Measurements from ENCODE around the gene CSH1.
"Not testable (repeated sequence)": the region's sequence is repeated elsewhere in the genome, so short reads cannot be mapped to it uniquely, and the experiment has no call there.

CSH1 gene

GRCh38 chr17:63896524-63897354 lies at the start of gene CSH1:
TSS of gene CSH1 (minus strand) at chr17:63896574. CDS start at chr17:63896511, 63 bp downstream.
- H3K4me1 Mint-ChIP-seq (ENCODE audit: low read depth); H3K36me3 Mint-ChIP-seq (ENCODE audit: low read depth); H3K27ac Mint-ChIP-seq; DNase-seq (ENCODE audit: low spot score); H3K4me3 Mint-ChIP-seq; H3K9me3 Mint-ChIP-seq: not testable (repeated sequence)
- peaks cover 19% of the 10 kb centered on the region for H3K27me3 Mint-ChIP-seq (ENCODE audit: low read depth)

GRCh38 chr17:63945784-63946439 lies 49.5 kb upstream of the CSH1 start:
- no peak for DNase-seq (ENCODE audit: low spot score)
- Mint-ChIP-seq H3K4me3 (no peak overlapping the region), H3K9me3 (no peaks in the 10 kb centered on the region), H3K36me3 (ENCODE audit: low read depth) (no peaks in the 10 kb centered on the region), H3K27ac (peak overlapping the region; percentile 36), H3K4me1 (ENCODE audit: low read depth) (peaks cover 9% of the 10 kb centered on the region), H3K27me3 (ENCODE audit: low read depth) (no peaks in the 10 kb centered on the region)

DNA sequence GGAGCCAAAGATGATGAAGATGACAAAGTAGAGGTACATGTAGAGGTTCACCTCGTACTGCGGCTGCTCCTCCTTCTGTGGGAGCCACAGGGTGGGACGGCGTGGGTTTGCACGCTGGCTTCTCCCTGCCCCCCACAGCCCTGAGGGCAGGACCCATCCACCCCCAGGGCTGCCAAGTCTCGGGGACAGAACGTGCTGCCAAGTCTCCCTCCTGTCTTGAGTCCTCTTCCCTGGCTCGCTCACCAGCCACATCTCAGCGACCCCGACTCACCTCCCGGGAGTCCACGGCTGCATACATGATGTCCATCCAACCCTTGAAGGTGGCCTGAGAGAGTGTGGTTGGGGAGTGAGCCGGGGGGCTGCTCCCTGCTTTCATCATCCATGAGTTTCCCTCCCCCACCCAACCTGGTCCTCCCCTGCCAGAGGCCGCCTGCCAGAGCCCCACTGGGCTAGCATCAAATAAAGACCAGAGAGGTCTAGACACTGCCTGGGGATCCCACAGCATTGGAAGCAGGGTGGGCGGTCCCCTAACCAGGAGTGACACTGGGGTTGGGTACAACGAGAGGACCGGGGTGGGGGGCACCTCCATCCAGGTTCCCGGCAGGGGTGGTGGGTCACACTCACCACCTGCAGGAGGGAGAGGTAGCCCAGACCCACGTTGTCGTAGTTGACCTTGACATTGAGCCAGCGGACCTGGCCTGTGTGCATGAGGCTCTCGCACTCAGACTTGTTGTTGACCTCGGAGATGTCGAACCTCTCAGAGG lies 48.5 kb upstream of the CSH1 start:
- H3K4me1 Mint-ChIP-seq (ENCODE audit: low read depth) = peaks cover 9% of the 10 kb centered on the region
- no peak overlapping the region for H3K27ac Mint-ChIP-seq
- DNase-seq (ENCODE audit: low spot score) = no peak
- no peaks in the 10 kb centered on the region for H3K9me3 Mint-ChIP-seq
- no peaks in the 10 kb centered on the region for H3K36me3 Mint-ChIP-seq (ENCODE audit: low read depth)
- no peaks in the 10 kb centered on the region for H3K27me3 Mint-ChIP-seq (ENCODE audit: low read depth)
- H3K4me3 Mint-ChIP-seq = no peak overlapping the region

DNA sequence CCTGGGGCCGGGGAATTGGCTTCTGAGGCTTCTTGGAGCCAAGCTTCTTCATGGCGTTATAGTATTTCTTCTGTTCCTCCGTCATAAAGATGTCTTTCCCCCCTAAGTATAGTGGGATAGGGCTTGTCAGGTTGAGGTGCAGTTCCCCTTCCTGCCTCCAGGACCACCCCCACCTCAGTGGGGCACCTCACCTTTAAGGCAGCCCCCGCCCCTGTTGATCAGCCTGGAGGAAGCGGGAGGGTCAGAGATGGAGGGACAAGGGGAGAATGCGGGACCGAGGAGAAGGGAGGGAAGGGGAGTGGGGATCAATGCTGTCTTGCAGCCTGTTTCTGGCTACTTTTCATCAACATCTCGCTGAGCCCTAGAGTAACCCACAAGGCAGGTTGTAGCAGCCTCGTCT lies 47.4 kb upstream of the CSH1 start:
- Mint-ChIP-seq H3K4me3 (no peak overlapping the region), H3K9me3 (no peaks in the 10 kb centered on the region), H3K27me3 (ENCODE audit: low read depth) (no peaks in the 10 kb centered on the region), H3K27ac (no peak overlapping the region), H3K4me1 (ENCODE audit: low read depth) (peaks cover 14% of the 10 kb centered on the region), H3K36me3 (ENCODE audit: low read depth) (no peaks in the 10 kb centered on the region)
- no peak for DNase-seq (ENCODE audit: low spot score)

DNA sequence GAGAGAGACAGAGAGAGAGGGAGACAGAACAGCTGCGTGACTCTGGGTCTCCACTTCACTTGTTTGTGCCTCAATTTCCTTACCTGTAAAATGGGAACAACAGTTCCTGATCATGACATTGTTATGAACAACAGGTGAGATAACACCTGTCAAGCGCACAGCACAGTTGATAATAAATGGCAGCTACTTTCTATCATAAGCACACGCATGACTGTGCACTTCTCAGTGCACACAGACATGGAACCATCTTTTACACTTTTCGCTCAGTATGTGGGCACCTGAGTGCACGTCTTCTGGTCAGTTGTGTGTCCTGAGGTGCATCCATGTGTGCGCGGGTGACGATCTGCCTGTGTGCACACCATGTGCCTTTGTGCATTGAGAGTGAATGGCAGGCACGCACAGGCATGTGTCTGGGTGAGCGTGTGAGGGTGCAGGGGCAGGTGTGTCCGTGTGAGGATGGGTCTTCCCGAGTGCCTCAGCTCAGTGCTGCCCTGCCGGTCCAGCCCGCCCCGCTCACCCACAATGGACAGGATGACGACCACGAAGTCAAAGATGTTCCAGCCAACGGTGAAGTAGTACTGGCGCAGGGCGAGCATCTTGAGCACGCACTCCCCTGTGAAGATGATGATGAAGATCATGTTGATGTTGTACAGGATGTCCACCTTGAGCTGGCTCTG lies 46.1 kb upstream of the CSH1 start:
- Mint-ChIP-seq H3K36me3 (ENCODE audit: low read depth) (no peaks in the 10 kb centered on the region), H3K27me3 (ENCODE audit: low read depth) (no peaks in the 10 kb centered on the region), H3K4me3 (no peak overlapping the region), H3K9me3 (no peaks in the 10 kb centered on the region), H3K4me1 (ENCODE audit: low read depth) (peaks cover 18% of the 10 kb centered on the region), H3K27ac (no peak overlapping the region)
- no peak for DNase-seq (ENCODE audit: low spot score)

- H3K4me3 Mint-ChIP-seq = no peak overlapping the region
- H3K27me3 Mint-ChIP-seq (ENCODE audit: low read depth) = no peaks in the 10 kb centered on the region
- peaks cover 17% of the 10 kb centered on the region for H3K4me1 Mint-ChIP-seq (ENCODE audit: low read depth)
- no peak overlapping the region for H3K27ac Mint-ChIP-seq
- no peaks in the 10 kb centered on the region for H3K9me3 Mint-ChIP-seq
- DNase-seq (ENCODE audit: low spot score) = no peak
- no peaks in the 10 kb centered on the region for H3K36me3 Mint-ChIP-seq (ENCODE audit: low read depth)
These were observed 45.4 kb upstream of the CSH1 start for GRCh38 chr17:63941751-63942150.

DNA sequence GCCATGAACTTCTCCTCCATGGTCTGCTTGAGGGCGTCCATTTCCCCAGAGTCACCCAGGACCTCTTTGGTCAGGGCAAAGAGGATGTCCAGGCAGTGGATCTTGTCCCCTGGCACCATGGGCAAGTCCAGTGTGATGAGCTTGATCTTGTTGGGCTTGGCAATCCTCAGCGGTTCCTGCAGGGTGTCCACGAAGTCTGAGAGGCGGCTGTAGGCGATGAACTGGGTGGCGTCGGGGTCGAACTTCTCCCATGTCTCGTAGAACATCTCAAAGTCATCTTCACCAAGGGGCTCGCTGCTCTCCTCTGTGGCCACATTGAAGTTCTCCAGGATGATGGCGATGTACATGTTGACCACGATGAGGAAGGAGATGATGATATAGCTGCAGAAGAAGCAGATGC lies 44.8 kb upstream of the CSH1 start:
- no peak for DNase-seq (ENCODE audit: low spot score)
- no peak overlapping the region for H3K4me3 Mint-ChIP-seq
- peaks cover 12% of the 10 kb centered on the region for H3K4me1 Mint-ChIP-seq (ENCODE audit: low read depth)
- no peaks in the 10 kb centered on the region for H3K36me3 Mint-ChIP-seq (ENCODE audit: low read depth)
- H3K9me3 Mint-ChIP-seq = no peaks in the 10 kb centered on the region
- peaks cover under 1% of the 10 kb centered on the region for H3K27me3 Mint-ChIP-seq (ENCODE audit: low read depth)
- H3K27ac Mint-ChIP-seq = no peak overlapping the region

GRCh38 chr17:63940584-63940983 lies 44.2 kb upstream of the CSH1 start:
- no peak overlapping the region for H3K27ac Mint-ChIP-seq
- no peak for DNase-seq (ENCODE audit: low spot score)
- no peaks in the 10 kb centered on the region for H3K9me3 Mint-ChIP-seq
- H3K36me3 Mint-ChIP-seq (ENCODE audit: low read depth) = no peaks in the 10 kb centered on the region
- peaks cover 12% of the 10 kb centered on the region for H3K4me1 Mint-ChIP-seq (ENCODE audit: low read depth)
- no peak overlapping the region for H3K4me3 Mint-ChIP-seq
- peaks cover 4% of the 10 kb centered on the region for H3K27me3 Mint-ChIP-seq (ENCODE audit: low read depth)

DNA sequence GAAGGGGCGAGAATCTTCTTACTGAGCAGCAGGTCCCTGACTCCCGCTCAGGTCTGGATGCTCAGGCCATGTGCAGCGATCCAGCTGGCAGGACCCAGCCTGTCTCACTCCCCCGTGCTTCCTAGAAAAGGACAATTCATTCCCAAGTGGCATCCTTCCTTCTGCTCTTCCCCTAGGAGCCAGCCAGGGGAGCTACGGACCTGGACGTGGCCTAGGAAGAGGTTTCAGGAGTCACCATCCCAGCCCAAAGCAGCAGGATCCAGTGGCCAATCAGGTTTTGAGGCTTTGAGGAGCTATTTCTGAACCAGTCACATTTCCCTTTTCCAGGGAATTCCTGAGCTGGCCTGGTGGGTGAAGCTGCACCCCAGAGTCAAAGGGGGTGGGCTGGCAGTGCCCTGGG lies 43.5 kb upstream of the CSH1 start:
- no peak for DNase-seq (ENCODE audit: low spot score)
- H3K36me3 Mint-ChIP-seq (ENCODE audit: low read depth) = no peaks in the 10 kb centered on the region
- H3K27ac Mint-ChIP-seq = no peak overlapping the region
- H3K4me3 Mint-ChIP-seq = no peak overlapping the region
- no peaks in the 10 kb centered on the region for H3K9me3 Mint-ChIP-seq
- H3K4me1 Mint-ChIP-seq (ENCODE audit: low read depth) = peaks cover 9% of the 10 kb centered on the region
- peaks cover 6% of the 10 kb centered on the region for H3K27me3 Mint-ChIP-seq (ENCODE audit: low read depth)

GRCh38 chr17:63939401-63939800 lies 43.0 kb upstream of the CSH1 start:
- DNase-seq (ENCODE audit: low spot score) = no peak
- Mint-ChIP-seq H3K9me3 (no peaks in the 10 kb centered on the region), H3K36me3 (ENCODE audit: low read depth) (no peaks in the 10 kb centered on the region), H3K4me1 (ENCODE audit: low read depth) (peaks cover 9% of the 10 kb centered on the region), H3K27me3 (ENCODE audit: low read depth) (peaks cover 6% of the 10 kb centered on the region), H3K4me3 (no peak overlapping the region), H3K27ac (no peak overlapping the region)

DNA sequence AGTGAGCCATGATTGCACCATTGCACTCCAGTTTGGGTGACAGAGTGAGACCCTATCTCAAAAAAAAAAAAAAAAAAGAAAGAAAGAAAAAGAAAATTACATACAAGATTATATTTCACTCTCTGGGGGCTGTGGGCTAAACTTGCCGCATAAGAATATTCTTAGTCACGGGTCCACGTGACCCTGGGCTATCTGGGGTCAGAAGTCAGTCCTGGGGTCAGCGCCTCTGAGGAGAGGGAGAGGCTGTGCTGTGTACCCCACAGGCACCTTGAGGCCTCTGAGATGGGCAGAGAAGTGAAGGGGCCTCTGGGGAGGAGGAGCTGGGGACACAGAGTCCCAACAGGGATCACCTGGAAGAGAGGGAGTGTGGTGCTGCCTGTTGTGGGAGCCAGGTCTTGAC lies 41.5 kb upstream of the CSH1 start:
- H3K4me3 Mint-ChIP-seq = no peak overlapping the region
- no peaks in the 10 kb centered on the region for H3K36me3 Mint-ChIP-seq (ENCODE audit: low read depth)
- peaks cover 9% of the 10 kb centered on the region for H3K4me1 Mint-ChIP-seq (ENCODE audit: low read depth)
- H3K27me3 Mint-ChIP-seq (ENCODE audit: low read depth) = peaks cover 6% of the 10 kb centered on the region
- H3K27ac Mint-ChIP-seq = no peak overlapping the region
- no peak for DNase-seq (ENCODE audit: low spot score)
- H3K9me3 Mint-ChIP-seq = no peaks in the 10 kb centered on the region

GRCh38 chr17:63937319-63937718 lies 40.9 kb upstream of the CSH1 start:
- no peak overlapping the region for H3K4me3 Mint-ChIP-seq
- no peak for DNase-seq (ENCODE audit: low spot score)
- H3K4me1 Mint-ChIP-seq (ENCODE audit: low read depth) = peaks cover 11% of the 10 kb centered on the region
- H3K9me3 Mint-ChIP-seq = no peaks in the 10 kb centered on the region
- no peaks in the 10 kb centered on the region for H3K36me3 Mint-ChIP-seq (ENCODE audit: low read depth)
- H3K27ac Mint-ChIP-seq = no peak overlapping the region
- H3K27me3 Mint-ChIP-seq (ENCODE audit: low read depth) = peaks cover 6% of the 10 kb centered on the region

- H3K9me3 Mint-ChIP-seq = no peaks in the 10 kb centered on the region
- peaks cover 4% of the 10 kb centered on the region for H3K36me3 Mint-ChIP-seq (ENCODE audit: low read depth)
- no peak for DNase-seq (ENCODE audit: low spot score)
- H3K27ac Mint-ChIP-seq = no peak overlapping the region
- no peak overlapping the region for H3K4me3 Mint-ChIP-seq
- peaks cover 21% of the 10 kb centered on the region for H3K4me1 Mint-ChIP-seq (ENCODE audit: low read depth)
- H3K27me3 Mint-ChIP-seq (ENCODE audit: low read depth) = peaks cover 6% of the 10 kb centered on the region
These were observed 38.1 kb upstream of the CSH1 start for GRCh38 chr17:63934183-63935112.
